GM21717 (cell line): ENCODE results near the gene PSKH1.

ENCODE experiments used
- ATAC-seq: cut with Tn5 transposase; IDR thresholded peaks from one replicate; pipeline ENCODE4 v1.9.1; 2021; ENCODE audit warnings: mild to moderate bottlenecking, moderate library complexity; ENCODE audit not compliant: unreplicated experiment

The PSKH1 gene

DNA sequence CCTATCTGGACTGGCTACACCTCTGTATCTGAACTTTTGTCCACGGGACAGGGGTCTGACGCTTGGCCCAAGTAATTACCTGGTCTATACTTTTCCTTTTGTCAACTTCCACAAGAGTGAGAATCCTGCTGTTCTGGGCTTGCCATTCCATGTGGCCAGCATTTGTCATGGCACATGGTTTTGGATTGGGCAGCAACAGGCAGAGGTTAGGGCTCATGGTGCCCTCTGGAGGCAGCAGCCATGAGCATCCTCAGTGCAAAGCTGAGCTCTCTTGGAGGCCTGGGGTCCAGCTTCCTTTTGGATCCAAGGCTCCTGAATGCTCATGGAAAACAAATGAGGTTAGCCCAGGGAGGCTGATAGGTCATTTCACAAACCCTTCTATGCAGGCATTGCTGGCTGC is 27.7 kb upstream of the PSKH1 start:
- ATAC-seq, result no peak

DNA sequence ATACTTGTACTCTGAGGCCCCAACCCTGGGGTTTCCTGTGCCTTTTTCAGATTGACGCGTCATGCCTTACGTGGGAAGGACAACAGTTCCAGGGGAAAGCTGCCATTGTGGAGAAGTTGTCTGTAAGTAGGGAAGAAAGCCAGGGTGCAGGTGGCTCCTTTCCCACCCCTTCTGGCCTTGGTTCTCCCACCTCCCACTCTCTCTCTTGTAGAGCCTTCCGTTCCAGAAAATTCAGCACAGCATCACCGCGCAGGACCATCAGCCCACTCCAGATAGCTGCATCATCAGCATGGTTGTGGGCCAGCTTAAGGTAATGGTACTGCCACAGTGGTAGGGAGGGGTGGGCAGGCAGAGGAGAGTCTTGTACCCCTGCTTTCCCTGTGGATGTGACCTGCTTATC is 24.8 kb upstream of the PSKH1 start:
- no peak for ATAC-seq

DNA sequence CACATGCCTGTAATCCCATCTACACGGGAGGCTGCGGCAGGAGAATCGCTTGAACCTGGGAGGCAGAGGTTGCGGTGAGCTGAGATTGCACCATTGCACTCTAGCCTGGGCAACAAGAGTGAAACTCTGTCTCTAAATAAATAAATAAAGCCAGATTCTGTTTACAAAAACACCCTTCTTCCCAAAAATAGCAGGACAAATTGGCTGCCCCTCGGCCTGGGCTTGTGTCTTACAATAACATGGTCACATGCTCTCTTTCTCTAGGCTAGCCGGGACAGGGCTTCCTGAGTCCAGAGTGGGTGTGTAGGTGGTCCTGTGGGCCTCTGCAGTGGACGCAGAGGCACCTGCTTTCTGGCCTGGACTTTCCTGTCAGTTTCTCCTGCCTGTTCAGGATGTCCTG is 23.4 kb upstream of the PSKH1 start:
- no peak for ATAC-seq

DNA sequence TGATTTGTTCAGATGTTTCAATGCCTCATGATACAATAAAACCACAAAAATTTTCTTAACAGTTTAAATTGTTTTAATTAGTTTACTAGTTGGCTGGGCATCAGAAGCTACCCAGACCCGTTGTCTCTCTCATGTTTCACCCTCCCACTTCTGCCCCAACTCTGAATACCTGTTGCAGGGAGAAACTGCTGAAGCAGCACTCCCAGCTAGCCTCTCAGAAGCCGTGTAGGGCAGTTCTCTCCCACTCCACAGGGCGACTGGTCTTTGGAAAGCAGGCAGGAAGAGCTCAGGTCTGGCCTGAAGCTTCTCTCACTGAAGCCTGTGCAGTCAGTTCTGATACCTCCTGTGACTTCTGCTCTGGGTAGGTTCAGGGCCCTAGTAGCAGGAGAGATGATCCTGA is 21.8 kb upstream of the PSKH1 start:
- ATAC-seq, result no peak

GRCh38 chr16:67872131-67872630 is 20.9 kb upstream of the PSKH1 start:
- no peak for ATAC-seq

DNA sequence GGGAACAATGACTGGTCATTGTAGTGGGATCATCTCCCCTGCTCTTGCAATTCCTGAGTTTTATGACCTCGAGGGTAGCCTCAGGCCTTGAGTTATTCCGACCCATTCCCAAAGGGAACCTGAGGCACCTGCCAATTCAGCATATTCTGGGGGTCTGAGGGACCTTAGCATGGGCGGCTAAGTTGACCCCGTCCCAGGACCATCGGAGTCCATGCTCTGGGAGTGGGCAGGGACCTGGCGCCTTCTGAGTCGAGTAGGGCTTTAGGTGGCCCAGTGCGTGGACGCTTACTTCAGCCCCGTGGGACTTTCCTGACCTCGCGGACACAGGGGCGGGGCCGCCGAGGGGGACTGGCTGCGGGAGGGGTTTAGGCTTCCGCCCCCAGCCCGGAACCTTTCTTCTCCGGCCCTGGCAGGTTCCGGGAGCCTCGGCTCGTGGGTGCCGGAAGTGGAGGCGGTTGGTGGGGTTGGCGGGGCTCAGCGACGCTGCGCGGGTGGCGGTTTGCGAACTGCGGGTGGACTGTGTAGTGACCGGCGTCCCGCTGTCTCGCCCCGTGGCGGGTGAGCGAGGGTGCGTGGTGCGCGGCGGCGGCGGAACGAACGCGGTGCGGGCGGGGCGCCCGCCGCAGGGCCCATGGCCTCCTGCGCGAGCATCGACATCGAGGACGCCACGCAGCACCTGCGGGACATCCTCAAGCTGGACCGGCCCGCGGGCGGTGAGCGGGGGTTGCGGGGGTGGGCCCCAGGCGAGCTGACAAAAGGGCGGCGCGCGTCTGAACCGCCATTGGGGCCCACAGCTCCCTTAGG is 20.2 kb upstream of the PSKH1 start, which contains the start of gene EDC4:
Gene EDC4, plus strand, starts transcription at position 422 of the 804 bp plus-strand sequence. Its CDS starts 210 bp downstream, at position 632.
- peak; percentile 63 for ATAC-seq

GRCh38 chr16:67873435-67874370 is 19.4 kb upstream of the PSKH1 start:
- ATAC-seq, result no peak

GRCh38 chr16:67874372-67874771 is 18.7 kb upstream of the PSKH1 start:
- ATAC-seq, result no peak

DNA sequence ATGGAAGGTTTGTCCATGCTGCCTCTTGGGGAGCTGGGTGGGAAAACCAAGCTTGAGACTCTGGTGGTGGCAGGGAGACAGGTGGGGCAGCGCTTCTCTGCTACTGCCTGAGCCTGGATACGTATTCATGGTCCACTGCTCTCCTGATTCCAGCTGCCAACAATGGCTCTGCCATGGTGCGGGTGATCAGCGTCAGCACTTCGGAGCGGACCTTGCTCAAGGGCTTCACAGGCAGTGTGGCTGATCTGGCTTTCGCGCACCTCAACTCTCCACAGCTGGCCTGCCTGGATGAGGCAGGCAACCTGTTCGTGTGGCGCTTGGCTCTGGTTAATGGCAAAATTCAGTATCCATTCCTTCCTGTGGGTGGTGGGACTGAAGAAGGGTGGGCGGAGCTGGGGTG is 16.0 kb upstream of the PSKH1 start:
- ATAC-seq, result no peak

- ATAC-seq, result no peak
Measured at GRCh38 chr16:67878232-67878631, 14.8 kb upstream of the PSKH1 start.

- ATAC-seq, result no peak
Measured at GRCh38 chr16:67878846-67879245, 14.2 kb upstream of the PSKH1 start.

DNA sequence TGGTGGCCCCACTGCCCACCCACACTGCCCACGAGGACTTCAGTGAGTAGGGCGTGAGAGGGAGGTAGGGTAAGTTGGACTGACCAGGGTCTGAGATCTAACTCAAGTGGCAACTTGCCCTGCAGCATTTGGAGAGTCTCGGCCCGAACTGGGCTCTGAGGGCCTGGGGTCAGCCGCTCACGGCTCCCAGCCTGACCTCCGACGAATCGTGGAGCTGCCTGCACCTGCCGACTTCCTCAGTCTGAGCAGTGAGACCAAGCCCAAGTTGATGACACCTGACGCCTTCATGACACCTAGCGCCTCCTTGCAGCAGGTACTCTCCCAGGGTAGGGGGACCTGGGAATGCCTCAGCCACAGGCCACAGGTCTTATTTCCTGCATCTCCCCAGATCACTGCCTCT is 13.6 kb upstream of the PSKH1 start:
- ATAC-seq, result no peak

DNA sequence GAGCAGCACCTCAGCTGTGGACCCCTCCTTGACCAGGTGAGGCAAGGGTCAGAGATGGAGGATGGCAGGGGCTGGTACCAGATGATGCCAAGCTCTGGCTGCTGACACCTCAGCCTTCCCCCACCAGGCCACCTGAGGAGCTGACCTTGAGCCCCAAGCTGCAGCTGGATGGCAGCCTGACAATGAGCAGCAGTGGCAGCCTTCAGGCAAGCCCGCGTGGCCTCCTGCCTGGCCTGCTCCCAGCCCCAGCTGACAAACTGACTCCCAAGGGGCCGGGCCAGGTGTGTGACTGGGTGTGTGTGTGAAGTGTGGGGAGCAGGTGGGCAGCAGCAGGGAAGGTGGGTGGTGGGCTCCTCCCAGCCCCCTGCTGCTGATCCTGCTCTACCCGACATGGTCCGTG is 13.1 kb upstream of the PSKH1 start:
- no peak for ATAC-seq

DNA sequence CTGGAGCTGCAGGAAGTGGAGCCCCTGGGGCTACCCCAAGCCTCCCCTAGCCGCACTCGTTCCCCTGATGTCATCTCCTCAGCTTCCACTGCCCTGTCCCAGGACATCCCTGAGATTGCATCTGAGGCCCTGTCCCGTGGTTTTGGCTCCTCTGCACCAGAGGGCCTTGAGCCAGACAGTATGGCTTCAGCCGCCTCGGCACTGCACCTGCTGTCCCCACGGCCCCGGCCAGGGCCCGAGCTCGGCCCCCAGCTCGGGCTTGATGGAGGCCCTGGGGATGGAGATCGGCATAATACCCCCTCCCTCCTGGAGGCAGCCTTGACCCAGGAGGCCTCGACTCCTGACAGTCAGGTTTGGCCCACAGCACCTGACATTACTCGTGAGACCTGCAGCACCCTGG is 12.5 kb upstream of the PSKH1 start:
- no peak for ATAC-seq

DNA sequence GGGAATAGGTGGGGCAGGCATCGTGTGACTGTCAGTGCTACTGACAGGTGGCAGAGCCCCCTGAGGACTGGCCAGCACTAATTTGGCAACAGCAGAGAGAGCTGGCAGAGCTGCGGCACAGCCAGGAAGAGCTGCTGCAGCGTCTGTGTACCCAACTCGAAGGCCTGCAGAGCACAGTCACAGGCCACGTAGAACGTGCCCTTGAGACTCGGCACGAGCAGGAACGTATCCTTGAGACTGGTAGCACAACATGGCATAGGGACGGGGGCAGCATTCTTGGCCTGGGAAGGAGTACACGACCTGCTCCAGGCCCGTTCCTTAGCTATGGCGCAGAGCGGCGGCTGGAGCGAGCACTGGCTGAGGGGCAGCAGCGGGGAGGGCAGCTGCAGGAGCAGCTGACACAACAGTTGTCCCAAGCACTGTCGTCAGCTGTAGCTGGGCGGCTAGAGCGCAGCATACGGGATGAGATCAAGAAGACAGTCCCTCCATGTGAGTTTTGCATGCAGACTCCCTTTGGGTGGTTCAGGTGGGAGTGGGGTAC is 11.4 kb upstream of the PSKH1 start:
- ATAC-seq, result no peak

DNA sequence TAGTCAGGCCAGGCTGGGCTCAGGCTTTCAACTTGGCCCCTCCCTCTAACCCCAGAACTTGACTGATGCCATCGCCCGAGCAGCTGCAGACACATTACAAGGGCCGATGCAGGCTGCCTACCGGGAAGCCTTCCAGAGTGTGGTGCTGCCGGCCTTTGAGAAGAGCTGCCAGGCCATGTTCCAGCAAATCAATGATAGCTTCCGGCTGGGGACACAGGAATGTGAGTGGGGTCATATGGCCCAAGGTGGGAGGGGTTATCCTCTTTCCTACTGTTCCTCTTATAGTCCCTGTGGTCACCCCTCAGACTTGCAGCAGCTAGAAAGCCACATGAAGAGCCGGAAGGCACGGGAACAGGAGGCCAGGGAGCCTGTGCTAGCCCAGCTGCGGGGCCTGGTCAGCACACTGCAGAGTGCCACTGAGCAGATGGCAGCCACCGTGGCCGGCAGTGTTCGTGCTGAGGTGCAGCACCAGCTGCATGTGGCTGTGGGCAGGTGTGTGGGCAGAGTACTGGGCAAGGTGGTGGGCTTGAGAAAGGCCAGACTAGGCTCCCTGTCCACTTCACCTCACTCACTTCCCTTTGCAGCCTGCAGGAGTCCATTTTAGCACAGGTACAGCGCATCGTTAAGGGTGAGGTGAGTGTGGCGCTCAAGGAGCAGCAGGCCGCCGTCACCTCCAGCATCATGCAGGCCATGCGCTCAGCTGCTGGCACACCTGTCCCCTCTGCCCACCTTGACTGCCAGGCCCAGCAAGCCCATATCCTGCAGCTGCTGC is 10.5 kb upstream of the PSKH1 start:
- ATAC-seq, result no peak

- ATAC-seq, result no peak
Measured at GRCh38 chr16:67883146-67883871, 9.7 kb upstream of the PSKH1 start.

DNA sequence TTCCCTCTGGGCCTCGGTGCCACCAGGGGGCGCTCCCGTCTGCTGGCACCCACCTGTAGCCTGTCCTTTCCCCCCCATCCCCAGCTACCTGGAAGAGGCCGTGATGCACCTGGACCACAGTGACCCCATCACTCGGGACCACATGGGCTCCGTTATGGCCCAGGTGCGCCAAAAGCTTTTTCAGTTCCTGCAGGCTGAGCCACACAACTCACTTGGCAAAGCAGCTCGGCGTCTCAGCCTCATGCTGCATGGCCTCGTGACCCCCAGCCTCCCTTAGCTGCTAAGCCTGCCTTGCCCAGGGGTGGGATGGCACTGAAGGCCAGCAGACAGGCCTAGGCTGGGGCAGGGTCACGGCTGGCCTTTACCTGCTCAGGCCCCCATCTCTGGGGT is 9.2 kb upstream of the PSKH1 start:
- no peak for ATAC-seq

GRCh38 chr16:67884684-67885083 is 8.4 kb upstream of the PSKH1 start, which contains the start of gene NRN1L:
Gene NRN1L, plus strand, starts transcription at chr16:67884885. Its CDS starts 19 bp downstream, at chr16:67884904.
- ATAC-seq, result no peak

- ATAC-seq, result no peak
Measured at GRCh38 chr16:67885545-67885944, 7.5 kb upstream of the PSKH1 start.
